Measurements from ENCODE around the gene METAP1D. TPM values are rescaled to one million over a fixed set of nuclear protein-coding genes. Genes with fewer than 3 reads are reported as not detected.

METAP1D gene
- 8.3 and 13.1 TPM in 2 replicates for total RNA-seq

GRCh38 chr2:171999604-172000469 is at the start of gene METAP1D:
Gene METAP1D (plus strand): TSS chr2:171999953. CDS start chr2:171999970, 17 bp downstream.

GRCh38 chr2:172085460-172086159 is 85.9 kb downstream of the METAP1D start, which contains the start of gene DLX1:
Gene DLX1 (plus strand): TSS chr2:172085507. CDS start chr2:172085678, 171 bp downstream.

GRCh38 chr2:172102391-172103359 is 102.9 kb downstream of the METAP1D start, which contains the start of gene DLX2:
Gene DLX2 (minus strand): TSS chr2:172102900. CDS start chr2:172102538, 362 bp downstream.

Other genes starting within 250 kb of the METAP1D start
- 23.6 and 26.9 TPM in 2 replicates for gene SLC25A12, start 105.7 kb upstream of the METAP1D start, total RNA-seq
- 20.3 and 21.9 TPM in 2 replicates for gene HAT1, start 77.5 kb upstream of the METAP1D start, total RNA-seq
- gene DLX1, start 85.6 kb downstream of the METAP1D start, total RNA-seq: 0.49 and 2.9 TPM in 2 replicates
- 0.24 and 0.65 TPM in 2 replicates for gene DLX2, start 102.9 kb downstream of the METAP1D start, total RNA-seq